Stimulated activated naive CD4-positive, alpha-beta T cell treated with Interleukin-2 at 50 U/mL for 16 hours (primary cell): Measurements from ENCODE around the gene NTM.
"Not testable (repeated sequence)": the region's sequence is repeated elsewhere in the genome, so short reads cannot be mapped to it uniquely, and the experiment has no call there.

Experiments
- DNase-seq: peaks from one replicate; lab custom pipeline; 2025; lab: John Stamatoyannopoulos, UW

NTM gene

DNA sequence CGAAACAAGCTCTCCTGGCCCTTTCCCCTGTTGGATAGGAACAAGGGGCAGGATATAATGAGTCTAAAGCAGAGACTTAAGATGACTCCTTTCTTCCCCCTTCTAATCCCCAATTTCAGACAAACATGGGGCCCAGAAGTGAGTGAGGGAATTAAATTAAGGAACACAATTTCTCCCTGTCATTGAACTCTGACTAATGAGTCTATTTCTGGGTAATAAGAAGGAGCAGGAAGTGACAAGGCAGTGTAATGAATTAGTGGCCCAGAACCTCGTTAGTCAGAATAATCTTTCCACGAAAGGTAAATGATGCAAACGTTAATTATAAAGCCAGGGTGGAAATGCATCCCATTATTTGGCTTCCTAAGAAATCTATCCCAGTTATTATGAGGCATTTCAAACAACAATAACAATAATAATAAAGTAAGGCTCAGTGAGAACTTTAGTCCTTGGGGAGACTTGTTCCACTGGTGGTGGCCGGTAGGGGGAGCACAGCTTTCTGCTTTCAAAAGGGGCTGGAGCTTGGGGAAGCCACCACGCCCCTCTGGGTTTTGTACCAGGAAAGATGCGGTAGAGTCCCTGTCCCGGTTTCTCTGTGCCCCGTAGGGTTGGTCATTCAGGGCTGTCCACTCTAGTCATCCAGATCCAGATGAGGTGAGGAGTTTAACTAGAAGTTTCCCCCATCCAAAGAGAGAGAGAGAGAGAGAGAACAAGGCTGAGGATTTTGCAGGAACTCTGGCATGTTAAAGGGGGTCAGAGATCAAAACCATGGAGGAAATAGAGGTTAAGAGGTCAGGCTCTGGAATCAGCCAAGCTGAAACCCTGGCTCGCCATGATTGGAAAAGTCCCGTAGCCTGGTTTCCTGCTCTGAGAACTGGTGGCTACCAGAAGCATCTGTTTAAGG, 298.3 kb downstream of the NTM start:
- no peak for DNase-seq

DNA sequence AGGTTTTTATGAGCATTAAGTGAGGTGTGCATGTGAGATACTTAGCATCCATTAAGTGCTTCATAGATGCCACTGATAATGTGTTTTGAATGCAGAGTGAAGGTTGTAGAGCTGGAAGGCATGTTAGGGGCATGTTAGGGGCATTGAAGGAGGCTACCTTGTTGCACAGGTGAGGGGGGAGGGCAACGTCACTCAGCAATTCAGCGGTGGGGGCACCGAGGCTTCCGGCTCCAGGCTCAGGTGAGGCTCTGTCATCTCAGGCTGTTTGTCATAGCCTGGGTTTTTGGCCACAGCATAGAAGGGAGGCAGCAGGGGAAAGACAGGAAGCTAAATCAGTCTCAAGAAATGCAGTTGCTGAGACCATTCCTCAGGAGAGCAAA, 299.0 kb downstream of the NTM start:
- no peak for DNase-seq

DNA sequence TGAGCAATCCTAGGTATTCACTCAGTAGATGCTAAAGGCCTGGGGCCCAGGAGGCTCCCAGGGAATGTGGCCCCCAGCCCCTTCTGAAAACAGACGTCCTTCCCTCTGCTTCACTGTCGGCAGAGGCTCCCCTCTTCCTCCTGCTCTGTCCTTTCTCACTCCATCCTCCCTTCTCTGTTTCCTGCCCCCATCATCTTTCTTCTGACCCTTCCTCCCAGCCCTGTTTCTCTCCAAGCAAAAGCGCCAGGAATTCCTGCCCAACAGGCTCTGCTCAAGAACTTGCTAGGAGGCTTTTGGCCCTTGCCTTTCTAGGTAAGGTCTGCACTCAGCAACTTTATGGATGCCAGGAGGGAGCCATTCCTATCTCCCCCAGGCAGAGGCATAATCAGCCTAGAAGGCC, 300.5 kb downstream of the NTM start:
- no peak for DNase-seq

DNA sequence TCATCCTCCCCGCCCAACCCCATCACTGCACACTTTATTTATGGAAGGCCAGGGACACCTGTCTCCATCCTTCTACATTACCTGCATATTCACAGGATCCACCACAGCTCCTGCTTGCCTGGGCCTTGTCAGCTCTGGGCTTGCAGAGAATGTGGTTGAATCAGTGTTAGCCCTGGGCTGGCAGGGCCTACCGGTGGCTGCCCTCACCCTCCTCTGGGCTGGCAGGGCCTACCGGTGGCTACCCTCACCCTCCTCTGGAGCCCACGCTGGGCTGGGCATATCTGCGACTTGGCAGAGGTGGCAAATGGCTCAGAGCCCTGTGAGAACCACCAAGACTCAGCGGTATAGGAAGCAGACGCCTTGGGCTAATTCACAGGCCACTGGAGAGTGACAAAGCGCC, 300.9 kb downstream of the NTM start:
- no peak for DNase-seq

DNA sequence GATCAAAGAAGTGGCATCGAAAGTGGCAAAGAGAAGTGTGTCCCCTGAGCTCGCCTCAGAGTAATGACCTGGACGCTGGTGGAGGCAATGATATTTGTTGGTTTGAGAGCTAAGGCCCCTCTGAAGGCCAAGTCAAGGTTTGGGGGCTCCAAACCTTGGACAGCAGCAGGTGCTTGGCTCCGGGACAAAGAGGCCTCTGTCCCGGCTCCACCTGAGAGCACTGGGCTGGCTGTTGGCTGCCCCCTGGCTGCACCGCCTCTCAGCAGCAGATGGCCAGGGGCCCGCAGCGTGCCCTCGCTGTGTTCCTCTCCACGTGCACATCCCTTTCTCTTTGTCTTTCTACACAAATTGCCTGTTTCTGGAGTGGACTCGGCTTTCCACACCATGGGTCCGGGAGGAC, 301.3 kb downstream of the NTM start:
- no peak for DNase-seq

DNA sequence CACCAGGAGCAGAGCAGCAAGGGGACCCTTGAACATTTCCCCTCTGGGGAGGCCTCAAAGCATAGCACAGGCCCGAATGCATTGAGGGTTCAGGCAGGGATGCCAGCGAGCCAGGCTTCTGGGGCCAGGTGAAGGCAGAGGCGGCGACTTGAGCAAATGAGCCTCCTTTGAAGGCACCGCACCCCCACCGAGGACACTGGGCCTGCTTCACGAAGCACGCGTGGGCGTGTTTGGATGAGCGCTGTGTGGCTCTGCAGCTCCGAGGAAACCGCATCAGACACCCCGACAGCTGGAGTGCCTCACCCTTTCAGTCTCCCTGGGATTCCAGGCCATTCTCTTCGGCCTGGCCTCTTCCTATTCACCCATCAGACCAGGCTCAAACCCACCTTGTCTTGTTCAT, 301.8 kb downstream of the NTM start:
- DNase-seq, result no peak

DNA sequence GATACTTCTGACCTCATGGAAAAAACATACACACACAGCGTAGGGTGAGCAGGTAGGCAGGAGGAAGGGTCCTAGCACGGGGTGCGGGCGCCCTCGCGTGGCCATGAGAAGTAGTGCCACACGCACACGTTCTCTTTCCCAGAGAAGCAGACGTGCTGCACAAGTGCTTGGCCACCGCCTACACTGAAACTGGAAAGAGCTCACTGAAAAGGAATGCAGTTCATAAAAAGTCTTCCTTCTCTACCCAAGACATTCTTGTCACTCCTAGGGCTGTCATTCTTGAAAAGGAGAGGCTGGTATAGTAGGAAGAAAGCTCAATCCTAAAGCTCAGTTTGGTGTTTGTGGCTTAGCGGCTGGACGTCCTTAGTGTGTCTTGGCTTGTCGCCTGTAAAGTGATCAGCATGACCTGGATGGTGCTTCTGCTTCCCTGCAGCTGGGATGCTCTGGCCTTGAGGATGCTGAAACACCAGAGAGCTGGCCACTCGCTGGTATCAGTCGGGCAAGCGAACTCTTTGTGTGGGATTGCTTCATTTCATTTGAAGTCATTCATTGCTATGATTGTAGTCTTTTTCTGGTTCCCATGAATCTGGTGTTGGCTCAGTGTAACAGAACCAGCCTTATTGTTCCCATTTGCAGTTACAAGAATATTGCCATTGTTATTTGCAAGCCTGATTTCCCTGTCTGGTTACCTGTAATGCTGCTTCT, 303.8 kb downstream of the NTM start:
- DNase-seq, result no peak

DNA sequence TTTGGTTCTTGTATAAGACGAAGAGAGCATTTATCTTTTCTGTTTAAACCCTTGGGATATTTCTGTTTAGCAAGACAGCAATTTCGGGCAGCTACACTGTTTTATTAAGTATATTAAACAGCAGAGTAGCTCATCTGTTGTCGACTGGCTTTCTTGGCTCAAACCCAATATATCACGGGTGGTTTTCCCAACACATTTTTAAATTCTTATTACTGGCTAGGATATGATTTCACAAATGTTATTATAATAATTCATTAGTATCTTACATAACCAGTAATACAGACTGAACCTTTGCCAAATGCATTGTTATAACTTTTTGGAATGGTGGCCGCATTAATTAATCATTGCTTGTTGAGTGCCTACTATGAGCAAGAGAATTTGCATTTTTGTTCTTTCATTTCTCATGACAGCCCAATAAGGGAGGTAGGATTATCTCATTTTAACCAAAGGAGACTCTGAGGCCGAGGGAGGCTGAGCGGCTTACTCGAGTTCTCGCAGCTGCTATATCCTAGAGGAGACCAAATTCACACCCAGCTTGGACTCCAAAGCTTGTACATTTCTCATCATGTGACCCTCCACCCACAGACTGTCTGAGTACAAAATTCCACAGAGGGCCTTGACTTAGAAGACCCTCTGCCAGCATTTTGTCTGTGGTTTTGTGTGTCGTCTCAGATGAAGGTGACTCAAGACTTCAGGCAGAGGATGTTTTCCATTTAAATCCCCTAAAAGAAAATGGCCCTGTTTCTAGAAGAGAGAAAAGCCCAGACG, 304.9 kb downstream of the NTM start:
- no peak for DNase-seq

DNA sequence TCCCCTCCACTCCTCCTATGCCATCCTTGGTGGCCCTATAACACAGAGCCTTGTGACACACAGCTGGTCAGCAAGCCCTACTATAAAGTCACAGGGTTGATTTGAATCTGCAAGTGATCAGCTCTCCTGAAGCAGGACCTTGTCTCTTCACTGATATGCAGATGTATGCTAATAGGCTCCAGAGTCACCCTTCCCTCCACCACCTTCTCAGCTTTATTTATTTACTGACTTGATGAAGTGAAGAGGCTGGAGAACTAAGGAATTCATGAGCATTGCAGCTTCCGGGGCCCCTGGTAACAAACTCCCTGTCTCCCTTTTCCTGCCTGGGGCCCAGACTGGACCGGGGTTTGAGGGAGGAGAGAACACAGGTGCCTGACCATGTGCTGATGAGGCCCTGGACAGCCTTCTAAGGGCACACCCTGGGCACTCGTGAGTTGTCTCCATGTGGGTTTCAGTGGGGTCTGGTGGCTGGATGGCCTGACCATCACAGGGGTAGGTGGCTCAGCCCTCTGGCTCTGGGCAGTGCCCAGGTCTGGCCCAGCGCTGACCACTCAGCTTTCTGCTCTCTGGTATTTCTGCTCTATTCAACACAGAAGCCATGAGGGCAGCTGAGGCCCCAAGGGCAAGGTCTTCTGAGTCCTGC, 307.5 kb downstream of the NTM start:
- no peak for DNase-seq

DNA sequence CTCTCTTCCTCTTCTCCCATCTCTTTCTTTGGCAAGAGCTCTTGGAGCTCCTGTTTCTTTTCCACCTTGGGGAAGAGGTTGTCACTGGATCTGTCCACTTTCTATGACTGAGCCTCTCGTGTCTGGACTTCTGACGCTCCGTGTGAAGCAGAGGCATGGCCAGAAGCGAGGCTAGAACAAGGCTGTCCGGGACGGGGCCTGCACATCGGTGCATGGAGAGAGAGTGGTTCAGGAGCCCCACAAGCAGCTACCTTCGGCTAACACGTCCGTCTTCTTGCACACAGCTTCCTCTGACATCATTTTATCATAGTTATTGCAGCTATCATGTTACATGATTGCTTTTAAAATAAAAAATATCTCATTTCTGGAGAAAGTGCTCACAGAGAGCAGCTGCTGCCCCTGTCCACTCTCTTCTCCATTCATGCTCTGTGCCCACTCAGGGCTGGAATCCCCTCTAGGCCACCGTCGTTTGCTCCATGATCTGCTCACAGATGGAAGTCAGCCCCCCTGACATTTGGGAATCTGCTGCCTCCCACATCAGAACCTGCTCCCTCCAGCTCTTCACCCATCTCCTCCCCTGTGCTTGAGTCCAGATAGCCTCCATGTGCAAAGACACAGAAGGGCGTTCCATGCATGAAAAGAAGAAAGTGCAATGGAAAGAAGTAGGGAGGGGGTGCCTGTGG, 308.4 kb downstream of the NTM start:
- DNase-seq, result no peak

DNA sequence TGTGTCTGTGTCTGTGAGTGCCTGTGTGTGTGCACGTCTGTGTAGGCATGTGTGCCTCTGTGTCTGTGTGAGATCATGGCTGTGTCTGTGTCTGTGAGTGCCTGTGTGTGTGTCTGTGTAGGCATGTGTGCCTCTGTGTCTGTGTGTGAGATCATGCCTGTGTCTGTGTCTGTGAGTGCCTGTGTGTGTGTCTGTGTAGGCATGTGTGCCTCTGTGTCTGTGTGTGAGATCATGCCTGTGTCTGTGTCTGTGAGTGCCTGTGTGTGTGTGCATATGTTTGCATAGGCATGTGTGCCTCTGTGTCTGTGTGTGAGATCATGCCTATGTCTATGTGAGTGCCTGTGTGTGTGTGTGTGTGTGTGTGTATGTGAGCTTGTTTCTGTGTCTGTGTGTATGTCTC, 310.0 kb downstream of the NTM start:
- not testable (repeated sequence) for DNase-seq

DNA sequence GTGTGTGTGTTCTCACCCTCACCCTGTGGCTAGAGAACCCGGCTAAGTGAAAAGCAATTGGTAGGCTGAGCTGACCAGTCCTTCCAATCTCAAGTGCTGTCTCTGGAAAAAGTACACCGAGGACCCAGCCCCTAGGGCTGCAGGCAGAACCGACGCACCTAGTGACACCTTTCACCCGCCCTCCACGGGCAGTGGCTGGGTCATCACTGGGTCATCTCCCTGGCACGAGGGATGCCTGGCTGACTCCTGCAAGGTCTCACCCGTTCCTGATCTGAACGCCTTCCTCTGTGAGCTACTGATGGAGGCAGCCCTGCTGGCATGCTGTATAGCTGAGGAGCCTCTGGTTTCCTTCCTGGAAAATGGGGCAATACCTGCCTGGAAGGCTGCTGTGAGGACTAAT, 311.5 kb downstream of the NTM start:
- no peak for DNase-seq

DNA sequence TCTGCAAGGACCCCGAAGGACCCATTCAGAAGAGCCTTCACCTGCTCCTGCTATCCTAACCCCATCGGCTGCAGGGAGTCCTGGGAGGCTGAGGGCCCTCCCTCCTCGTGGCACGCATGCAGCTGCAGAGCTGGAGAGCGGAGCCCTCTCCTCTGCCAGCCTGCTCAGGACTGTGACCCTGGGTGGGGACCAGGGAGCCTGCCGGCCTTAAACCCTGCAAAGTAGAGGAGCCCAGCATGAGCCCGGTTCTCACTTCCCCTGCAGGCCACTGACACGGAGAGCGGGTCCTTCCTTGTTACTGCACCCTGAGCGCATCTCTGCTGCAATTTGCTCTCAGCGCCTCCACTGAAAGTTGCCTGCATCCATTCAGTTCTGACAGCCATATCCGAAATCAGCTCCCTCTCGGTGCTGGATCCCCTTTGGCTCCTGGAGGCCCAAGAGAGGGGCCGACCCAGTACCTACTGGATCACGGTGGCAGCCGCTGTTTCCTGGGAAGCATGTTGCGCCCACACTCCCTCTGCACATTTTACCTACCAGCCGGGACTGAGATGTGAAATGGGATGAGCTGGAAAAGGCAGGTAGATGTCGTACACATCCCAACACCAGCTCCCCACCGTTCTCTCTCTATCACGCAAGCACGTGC, 312.1 kb downstream of the NTM start:
- DNase-seq, result no peak

DNA sequence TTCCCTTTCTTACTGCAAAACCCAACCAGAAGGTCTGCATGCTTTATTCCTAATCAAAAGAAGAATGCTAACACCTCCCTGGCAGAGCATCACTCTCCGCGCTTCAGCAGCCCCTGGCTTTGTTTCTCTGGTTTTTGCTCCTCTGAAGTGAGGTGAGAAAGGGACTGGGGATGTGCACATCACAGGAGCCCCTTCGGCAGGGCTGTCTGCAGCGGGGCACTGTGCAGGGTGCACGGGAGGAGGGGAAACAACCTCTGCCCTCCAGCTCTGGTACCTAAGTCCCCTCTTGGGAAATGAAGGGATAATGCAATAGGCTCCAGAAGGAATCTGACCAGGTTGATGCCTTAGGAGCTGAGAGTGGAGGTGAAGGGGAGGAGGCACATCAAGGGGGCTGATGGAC, 312.7 kb downstream of the NTM start:
- DNase-seq, result no peak

DNA sequence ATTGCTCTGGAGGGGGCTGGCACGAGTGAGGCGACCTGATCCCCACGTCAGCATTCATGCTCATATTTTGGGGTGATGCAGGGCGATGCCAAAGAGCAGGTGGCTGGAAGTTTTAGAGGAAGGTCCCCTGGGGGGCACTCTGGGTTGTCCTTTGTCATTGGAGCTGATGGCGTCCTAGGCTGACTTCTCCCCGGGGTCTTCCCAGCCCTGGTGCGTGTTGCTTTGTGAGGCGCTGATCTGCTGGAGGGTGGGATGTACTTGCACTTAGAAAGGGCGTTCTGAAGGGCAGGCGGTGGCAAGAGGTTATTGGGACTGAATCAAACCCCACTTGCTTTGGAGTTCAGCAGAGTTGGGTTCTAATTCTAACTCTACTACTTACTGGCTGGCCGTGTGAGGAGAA, 313.3 kb downstream of the NTM start:
- no peak for DNase-seq

DNA sequence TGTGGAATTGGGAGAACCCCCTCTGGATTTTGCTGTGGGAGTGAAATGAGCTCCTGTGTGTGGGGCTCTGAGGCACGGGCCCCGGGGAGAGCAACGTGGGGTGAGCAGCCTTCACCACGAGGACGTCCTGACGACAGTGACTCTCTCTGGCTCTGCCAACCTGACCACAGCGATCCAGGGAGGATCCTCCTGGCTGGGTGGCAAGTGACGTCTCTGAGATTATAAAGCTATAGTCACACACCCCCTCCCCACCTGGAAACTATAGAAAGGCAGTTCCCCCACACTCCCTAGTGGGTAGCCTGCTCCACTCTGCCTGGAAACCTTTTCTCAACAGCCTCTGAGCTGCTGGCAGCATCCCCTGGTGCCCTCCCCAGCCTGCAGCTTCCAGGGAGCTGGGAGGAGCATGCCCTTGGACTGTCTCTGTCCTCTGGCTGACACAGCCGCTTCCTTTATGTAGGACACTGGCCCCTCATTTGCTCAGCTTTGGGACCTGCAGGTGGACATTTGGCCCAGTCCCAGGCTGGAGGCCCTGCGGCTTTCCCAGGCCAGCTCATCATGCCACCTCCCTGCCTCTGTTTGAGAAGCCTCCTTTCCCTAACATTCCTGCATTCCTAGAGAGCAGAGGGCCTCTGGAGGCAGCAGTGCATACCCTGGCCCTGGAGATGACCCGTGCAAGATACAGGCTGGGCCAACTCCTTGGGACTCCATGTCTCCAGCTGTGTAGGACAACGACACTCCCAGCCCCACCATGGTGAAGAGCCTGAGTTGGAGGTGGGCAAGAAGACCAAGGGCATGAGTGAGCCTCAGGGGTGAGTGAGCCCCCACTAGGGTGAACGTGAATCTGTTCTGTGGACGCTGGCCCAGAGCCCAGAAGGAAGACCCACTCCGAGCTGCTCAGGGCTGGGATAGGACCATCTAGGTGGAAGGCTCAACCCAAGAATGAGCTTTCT, 314.0 kb downstream of the NTM start:
- no peak for DNase-seq

DNA sequence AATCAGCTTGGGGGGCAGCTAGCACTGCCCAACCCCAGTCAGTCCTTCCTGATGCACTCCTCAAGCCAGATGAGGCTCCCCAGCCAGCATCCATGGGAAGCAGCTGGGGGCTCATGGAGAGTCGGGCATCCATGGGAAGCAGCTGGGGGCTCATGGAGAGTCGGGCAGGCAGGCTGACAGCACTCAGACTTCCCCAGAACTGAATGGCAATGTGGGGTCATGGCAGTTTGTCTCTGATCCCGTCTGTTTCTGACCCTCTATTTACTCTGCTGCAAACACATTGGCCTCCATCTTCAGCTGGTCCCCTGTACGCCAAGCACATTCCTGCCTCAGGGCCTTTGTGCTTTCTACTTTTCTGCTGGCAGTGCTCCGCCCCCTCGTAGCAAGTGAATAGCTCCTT, 314.8 kb downstream of the NTM start:
- no peak for DNase-seq

DNA sequence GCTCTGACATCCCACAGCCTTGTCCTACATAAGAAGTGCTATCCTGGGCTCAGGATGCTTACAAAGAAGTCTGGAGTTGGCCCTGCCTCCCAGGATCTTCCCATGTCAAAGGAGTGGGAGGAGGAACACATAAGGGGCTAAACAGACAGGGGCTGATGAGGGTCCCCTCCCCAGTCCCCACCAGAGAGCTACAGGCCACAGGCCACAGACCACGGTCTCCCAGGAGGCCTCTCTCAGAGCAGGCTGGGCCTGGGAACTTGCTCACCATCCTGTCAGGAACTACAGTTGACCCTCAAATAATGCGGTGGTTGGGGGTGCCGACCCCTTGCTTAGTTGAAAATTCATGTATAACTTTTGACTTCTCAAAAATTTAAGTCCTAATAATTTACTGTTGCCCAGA, 315.5 kb downstream of the NTM start:
- no peak for DNase-seq

DNA sequence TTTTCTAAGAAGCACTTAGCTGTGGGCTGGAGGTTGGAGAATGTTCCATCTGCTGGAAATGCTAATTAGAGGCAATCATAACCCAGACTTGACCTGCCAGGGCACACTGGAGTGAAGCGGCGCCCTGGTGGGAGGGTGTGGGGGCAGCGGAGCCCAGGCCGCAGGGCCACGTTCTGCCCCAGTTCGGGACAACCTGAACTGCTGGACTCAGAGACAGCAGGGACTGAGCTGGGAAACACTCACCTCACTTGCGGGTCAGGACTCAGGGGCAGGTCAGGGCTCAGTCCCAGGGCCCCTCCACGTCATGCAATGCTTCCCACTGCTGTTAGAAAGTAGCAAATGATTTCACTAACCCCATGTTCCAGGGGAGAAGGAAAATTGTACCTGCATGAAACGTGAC, 316.4 kb downstream of the NTM start:
- DNase-seq, result no peak
